VCaP (cell line): ENCODE results near the gene NDUFB8.
"Not testable (repeated sequence)": the region's sequence is repeated elsewhere in the genome, so short reads cannot be mapped to it uniquely, and the experiment has no call there.

ENCODE experiments used
- H3K27ac ChIP-seq: fragments of 450-650 bp; 2 replicates; pipeline ENCODE4 v1.5.1; 2017
- CTCF ChIP-seq: fragments of 450-650 bp; conservative IDR thresholded peaks from 2 replicates; pipeline ENCODE4 v1.5.1; 2017; ENCODE audit warnings: mild to moderate bottlenecking, moderate library complexity

NDUFB8 gene

GRCh38 chr10:100529475-100530298, at the start of gene NDUFB8:
NDUFB8 (minus strand) TSS chr10:100529871; CDS start chr10:100529851, 20 bp downstream.
- no peak for TF ChIP-seq CTCF
- H3K27ac ChIP-seq: peak within 1 kb of the TSS; percentile 79

GRCh38 chr10:100576282-100576635, 46.6 kb upstream of the NDUFB8 start:
- H3K27ac ChIP-seq: no peak overlapping the region
- TF ChIP-seq CTCF: no peak

GRCh38 chr10:100575585-100576281, 46.1 kb upstream of the NDUFB8 start:
- TF ChIP-seq CTCF: no peak
- H3K27ac ChIP-seq: no peak overlapping the region

GRCh38 chr10:100575146-100575545, 45.5 kb upstream of the NDUFB8 start:
- H3K27ac ChIP-seq: not testable (repeated sequence)

- H3K27ac ChIP-seq: no peak overlapping the region
- no peak for TF ChIP-seq CTCF
These were observed 41.6 kb upstream of the NDUFB8 start for GRCh38 chr10:100571084-100571856.

- no peak overlapping the region for H3K27ac ChIP-seq
- no peak for TF ChIP-seq CTCF
These were observed 40.8 kb upstream of the NDUFB8 start for GRCh38 chr10:100570506-100570905.

- no peak for TF ChIP-seq CTCF
- no peak overlapping the region for H3K27ac ChIP-seq
These were observed 40.2 kb upstream of the NDUFB8 start for GRCh38 chr10:100569687-100570481.
